ENCODE results near the gene KIAA1958.

Gene KIAA1958

GRCh38 chr9:112546149-112547012 lies 59.8 kb downstream of the KIAA1958 start:
- no peaks in the 10 kb centered on the region for H3K36me3 ChIP-seq (ENCODE audit: insufficient read depth, low read length)
- peaks cover 22% of the 10 kb centered on the region for H3K79me2 ChIP-seq (ENCODE audit: insufficient read depth, low read length)
- no peak overlapping the region for H3K27ac ChIP-seq (ENCODE audit: low read depth, low read length, poor library complexity, severe bottlenecking)
- H3K4me1 ChIP-seq (ENCODE audit: insufficient read depth, low read length, severe bottlenecking) = no peaks in the 10 kb centered on the region
- H4K20me1 ChIP-seq (ENCODE audit: insufficient read depth, low read length) = no peaks in the 10 kb centered on the region
- H3K9ac ChIP-seq (ENCODE audit: low read length) = no peak overlapping the region
- no peak overlapping the region for H3K4me2 ChIP-seq (ENCODE audit: low read length)
- no peak overlapping the region for H2AFZ ChIP-seq (ENCODE audit: low read length)
- TF ChIP-seq EZH2 (IDR thresholded peaks at IDR 0.05; ENCODE audit: borderline replicate concordance, low read length) = no peak
- TF ChIP-seq CTCF (IDR thresholded peaks at IDR 0.05; ENCODE audit: low read length) = no peak
- H3K9me2 ChIP-seq (ENCODE audit: low read depth, low read length) = no peaks in the 10 kb centered on the region
- no peaks in the 10 kb centered on the region for H3F3A ChIP-seq (ENCODE audit: insufficient read depth, low read length)
- H3K9me3 ChIP-seq (ENCODE audit: low read length) = no peaks in the 10 kb centered on the region
- no peaks in the 10 kb centered on the region for H3K27me3 ChIP-seq (ENCODE audit: insufficient read depth, low read length)
- no peak overlapping the region for H3K4me3 ChIP-seq (ENCODE audit: low read depth, low read length, poor library complexity, severe bottlenecking)

GRCh38 chr9:112548051-112548440 lies 61.4 kb downstream of the KIAA1958 start:
- TF ChIP-seq EZH2 (IDR thresholded peaks at IDR 0.05; ENCODE audit: borderline replicate concordance, low read length) (no peak), CTCF (IDR thresholded peaks at IDR 0.05; ENCODE audit: low read length) (no peak)
- no peak overlapping the region for H2AFZ ChIP-seq (ENCODE audit: low read length)
- no peaks in the 10 kb centered on the region for H3K27me3 ChIP-seq (ENCODE audit: insufficient read depth, low read length)
- peaks cover 27% of the 10 kb centered on the region for H3K79me2 ChIP-seq (ENCODE audit: insufficient read depth, low read length)
- H3K36me3 ChIP-seq (ENCODE audit: insufficient read depth, low read length) = no peaks in the 10 kb centered on the region
- no peak overlapping the region for H3K27ac ChIP-seq (ENCODE audit: low read depth, low read length, poor library complexity, severe bottlenecking)
- no peaks in the 10 kb centered on the region for H3K9me2 ChIP-seq (ENCODE audit: low read depth, low read length)
- H3K9me3 ChIP-seq (ENCODE audit: low read length) = no peaks in the 10 kb centered on the region
- H3F3A ChIP-seq (ENCODE audit: insufficient read depth, low read length) = no peaks in the 10 kb centered on the region
- no peaks in the 10 kb centered on the region for H3K4me1 ChIP-seq (ENCODE audit: insufficient read depth, low read length, severe bottlenecking)
- no peak overlapping the region for H3K4me2 ChIP-seq (ENCODE audit: low read length)
- H3K4me3 ChIP-seq (ENCODE audit: low read depth, low read length, poor library complexity, severe bottlenecking) = no peak overlapping the region
- H4K20me1 ChIP-seq (ENCODE audit: insufficient read depth, low read length) = no peaks in the 10 kb centered on the region
- no peak overlapping the region for H3K9ac ChIP-seq (ENCODE audit: low read length)

- TF ChIP-seq CTCF (IDR thresholded peaks at IDR 0.05; ENCODE audit: low read length) (no peak), EZH2 (IDR thresholded peaks at IDR 0.05; ENCODE audit: borderline replicate concordance, low read length) (no peak)
- H3K4me3 ChIP-seq (ENCODE audit: low read depth, low read length, poor library complexity, severe bottlenecking) = no peak overlapping the region
- no peak overlapping the region for H2AFZ ChIP-seq (ENCODE audit: low read length)
- no peaks in the 10 kb centered on the region for H3F3A ChIP-seq (ENCODE audit: insufficient read depth, low read length)
- H3K4me1 ChIP-seq (ENCODE audit: insufficient read depth, low read length, severe bottlenecking) = no peaks in the 10 kb centered on the region
- no peaks in the 10 kb centered on the region for H4K20me1 ChIP-seq (ENCODE audit: insufficient read depth, low read length)
- no peak overlapping the region for H3K4me2 ChIP-seq (ENCODE audit: low read length)
- no peak overlapping the region for H3K9ac ChIP-seq (ENCODE audit: low read length)
- peaks cover 30% of the 10 kb centered on the region; the same call in 1 of the 2 replicates for H3K79me2 ChIP-seq (ENCODE audit: insufficient read depth, low read length)
- no peaks in the 10 kb centered on the region for H3K9me3 ChIP-seq (ENCODE audit: low read length)
- no peak overlapping the region for H3K27ac ChIP-seq (ENCODE audit: low read depth, low read length, poor library complexity, severe bottlenecking)
- H3K27me3 ChIP-seq (ENCODE audit: insufficient read depth, low read length) = no peaks in the 10 kb centered on the region
- no peaks in the 10 kb centered on the region for H3K36me3 ChIP-seq (ENCODE audit: insufficient read depth, low read length)
- H3K9me2 ChIP-seq (ENCODE audit: low read depth, low read length) = no peaks in the 10 kb centered on the region
Measured at GRCh38 chr9:112548836-112549595, 62.4 kb downstream of the KIAA1958 start.
